ENCODE data around the gene CCDC185.
"Not testable (repeated sequence)": the region's sequence is repeated elsewhere in the genome, so short reads cannot be mapped to it uniquely, and the experiment has no call there.

Gene CCDC185

GRCh38 chr1:223394706-223395105, 1.5 kb downstream of the CCDC185 start:
- no peak for DNase-seq

DNA sequence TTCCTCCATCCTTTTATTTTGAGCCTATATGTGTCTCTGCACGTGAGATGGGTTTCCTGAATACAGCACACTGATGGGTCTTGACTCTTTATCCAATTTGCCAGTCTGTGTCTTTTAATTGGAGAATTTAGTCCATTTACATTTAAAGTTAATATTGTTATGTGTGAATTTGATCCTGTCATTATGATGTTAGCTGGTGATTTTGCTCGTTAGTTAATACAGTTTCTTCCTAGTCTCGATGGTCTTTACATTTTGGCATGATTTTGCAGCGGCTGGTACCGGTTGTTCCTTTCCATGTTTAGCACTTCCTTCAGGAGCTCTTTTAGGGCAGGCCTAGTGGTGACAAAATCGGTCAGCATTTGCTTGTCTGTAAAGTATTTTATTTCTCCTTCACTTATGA, 6.2 kb downstream of the CCDC185 start:
- DNase-seq = not testable (repeated sequence)

DNA sequence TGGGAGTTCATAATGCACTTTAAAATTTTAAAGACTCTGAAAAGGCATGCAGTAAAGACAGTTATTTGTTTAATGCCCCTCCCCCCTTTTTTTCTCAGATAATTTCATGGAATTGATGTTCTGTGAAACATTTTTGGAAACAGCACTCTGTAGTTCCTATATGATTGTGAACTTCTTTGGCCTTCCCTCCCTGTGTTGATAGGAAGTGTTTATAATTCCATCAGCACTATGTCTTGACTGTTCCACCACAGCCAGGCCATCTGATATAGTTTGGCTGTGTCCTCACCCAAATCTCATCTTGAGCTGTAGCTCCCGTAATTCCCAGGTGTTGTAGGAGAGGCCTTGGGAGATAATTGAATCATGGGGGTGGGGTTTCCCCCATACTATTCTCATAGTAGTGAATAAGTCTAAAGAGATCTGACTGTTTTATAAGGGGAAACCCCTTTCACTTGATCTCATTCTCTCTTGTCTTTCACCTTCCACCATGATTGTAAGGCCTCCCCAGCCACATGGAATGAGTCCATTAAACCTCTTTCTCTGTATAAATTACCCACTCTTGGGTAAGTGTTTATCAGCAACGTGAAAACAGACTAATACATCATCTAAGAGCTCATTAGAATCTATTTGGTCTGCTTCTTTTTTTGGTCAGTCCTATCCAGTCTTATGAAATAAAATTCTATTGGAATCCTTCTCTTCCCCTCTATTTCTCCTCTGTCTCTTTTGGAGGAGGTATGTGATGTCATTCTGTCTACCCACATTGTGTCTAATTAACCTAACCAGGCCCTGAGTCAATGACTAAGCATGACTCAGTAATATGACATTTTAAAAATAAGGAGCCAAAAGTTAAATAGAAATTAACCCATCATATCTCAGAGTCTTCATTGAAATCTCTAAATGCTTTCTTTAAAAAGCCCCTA, 8.9 kb downstream of the CCDC185 start:
- peak; percentile 85 for DNase-seq

DNA sequence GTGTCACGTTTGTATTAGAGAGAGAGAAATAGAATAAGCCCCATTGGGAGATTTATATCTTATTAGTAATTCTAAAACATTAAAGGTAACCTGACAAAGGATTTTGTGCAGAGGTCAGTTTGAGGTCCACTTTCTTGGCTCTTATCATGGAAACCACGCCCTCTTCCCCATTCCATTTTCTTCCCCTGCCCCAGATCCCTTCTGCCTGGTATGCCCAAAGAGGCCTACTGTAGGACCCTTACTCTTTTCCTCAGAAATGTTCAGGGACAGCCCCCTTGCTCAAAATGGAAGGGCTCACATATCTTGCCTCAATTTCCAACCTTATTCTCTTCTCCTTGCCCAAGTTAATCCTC, 9.6 kb downstream of the CCDC185 start:
- no peak for DNase-seq

- DNase-seq = no peak
Observed at GRCh38 chr1:223403184-223403815, 10.1 kb downstream of the CCDC185 start.

- no peak for DNase-seq
Observed at GRCh38 chr1:223405507-223405906, 12.3 kb downstream of the CCDC185 start.

DNA sequence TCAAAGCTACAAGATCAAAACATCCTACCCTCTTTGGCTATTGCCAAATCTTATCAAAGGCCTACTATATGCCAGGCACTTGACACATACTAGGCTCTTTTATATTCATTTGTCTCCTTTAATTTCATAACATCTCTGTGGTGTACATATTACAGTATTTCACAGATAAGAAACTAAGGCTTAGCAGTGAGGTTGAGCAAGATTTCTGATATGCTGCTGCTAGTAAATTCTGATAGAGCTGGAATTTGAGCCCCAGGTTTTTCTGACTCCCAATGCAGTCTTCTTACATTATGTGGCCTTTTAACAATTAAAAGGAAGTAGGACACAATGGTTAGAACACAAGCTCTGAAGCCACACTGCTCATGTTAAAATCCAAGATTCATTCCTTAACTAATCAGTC, 16.8 kb downstream of the CCDC185 start:
- no peak for DNase-seq

- DNase-seq = peak; percentile 76
Observed at GRCh38 chr1:223411309-223411708, 18.1 kb downstream of the CCDC185 start.

GRCh38 chr1:223411710-223412109, 18.5 kb downstream of the CCDC185 start:
- DNase-seq = no peak

- no peak for DNase-seq
Observed at GRCh38 chr1:223413216-223413615, 20.0 kb downstream of the CCDC185 start.

DNA sequence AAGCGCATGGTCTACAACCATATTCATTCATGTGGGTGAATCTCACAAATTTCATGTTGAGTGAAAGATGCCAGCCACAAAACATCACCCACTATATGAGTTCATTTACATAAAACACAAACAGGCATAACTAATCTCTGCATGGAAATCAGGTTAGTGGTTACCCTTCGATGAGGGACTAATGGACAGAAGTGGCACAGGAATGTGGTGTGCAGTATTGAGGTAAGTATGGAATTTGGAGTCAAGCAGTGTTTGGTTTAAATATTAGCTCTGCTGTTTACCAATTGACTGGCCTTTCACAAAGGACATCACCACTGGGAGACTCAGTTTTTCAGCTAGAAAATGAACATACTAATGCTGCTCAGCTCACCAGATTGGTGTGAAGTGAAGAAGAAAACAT, 24.2 kb downstream of the CCDC185 start:
- no peak for DNase-seq

GRCh38 chr1:223417903-223418663, 24.9 kb downstream of the CCDC185 start:
- no peak for DNase-seq

DNA sequence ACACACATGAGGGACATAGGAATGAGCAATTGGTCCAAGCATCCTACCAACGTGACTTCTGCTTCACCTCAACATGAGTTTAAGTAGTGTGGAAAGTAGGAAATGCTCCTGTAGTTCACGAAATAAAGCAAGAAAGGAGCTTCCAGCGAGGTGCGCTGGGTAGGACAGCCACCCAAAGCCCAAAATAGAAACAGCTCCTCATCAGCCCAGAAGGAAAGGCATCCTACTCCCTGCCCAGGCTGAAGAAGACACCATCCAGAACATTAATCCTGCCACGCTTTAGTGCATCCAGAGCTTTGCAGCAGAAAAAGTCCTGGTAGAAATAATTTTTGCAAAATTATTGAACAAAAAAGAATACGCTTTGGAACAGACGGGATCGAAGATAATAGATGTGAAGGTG, 25.9 kb downstream of the CCDC185 start:
- no peak for DNase-seq

GRCh38 chr1:223419561-223419960, 26.3 kb downstream of the CCDC185 start:
- no peak for DNase-seq

GRCh38 chr1:223421025-223421424, 27.8 kb downstream of the CCDC185 start:
- no peak for DNase-seq

- no peak for DNase-seq
Observed at GRCh38 chr1:223421676-223422075, 28.5 kb downstream of the CCDC185 start.

DNA sequence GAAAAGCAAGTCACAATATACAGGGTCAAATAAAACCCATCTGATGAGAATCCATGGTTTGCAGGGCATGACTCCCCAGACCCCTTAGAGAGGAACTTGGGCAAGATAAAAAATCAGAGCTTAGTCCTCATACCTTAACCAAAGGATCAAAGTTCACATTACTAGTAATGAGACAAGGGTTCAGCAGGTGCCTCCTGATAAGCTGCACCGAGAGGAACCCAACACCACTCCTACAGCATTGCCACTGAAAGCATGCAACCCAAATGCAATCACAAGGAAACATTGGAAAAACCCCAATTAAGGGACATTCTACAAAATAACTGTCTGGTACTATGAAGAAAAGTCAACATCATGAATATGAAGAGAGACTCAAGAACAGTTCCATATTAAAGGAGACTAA, 29.7 kb downstream of the CCDC185 start:
- no peak for DNase-seq

DNA sequence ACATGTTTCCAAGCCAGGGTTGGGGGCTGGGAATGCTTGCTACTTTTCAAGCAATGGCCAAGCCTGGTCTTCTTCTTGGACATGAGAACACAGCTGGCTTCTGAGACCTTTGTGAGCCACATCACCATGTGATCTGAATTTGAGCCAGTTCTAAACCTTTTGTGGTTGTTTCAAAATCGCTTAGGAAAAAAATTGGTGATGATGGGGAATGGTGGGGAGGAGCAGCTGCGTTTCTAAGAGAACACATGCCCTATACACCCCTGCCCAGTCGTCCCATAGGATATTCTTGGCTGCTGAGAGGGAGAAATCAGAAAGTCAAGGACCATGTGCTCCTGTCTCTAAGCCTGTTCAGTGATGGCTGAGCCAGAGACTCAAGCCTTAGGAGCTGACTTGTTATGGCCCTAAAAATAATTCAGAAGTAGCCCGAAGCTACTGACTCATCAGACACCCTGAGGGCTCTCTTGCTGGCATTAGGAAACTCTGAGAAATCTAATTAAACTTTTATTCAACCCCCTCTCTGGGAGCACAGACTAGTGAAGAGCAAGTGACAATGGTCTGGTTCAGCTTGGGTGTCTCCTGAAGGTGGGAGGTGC, 30.5 kb downstream of the CCDC185 start:
- no peak for DNase-seq

DNA sequence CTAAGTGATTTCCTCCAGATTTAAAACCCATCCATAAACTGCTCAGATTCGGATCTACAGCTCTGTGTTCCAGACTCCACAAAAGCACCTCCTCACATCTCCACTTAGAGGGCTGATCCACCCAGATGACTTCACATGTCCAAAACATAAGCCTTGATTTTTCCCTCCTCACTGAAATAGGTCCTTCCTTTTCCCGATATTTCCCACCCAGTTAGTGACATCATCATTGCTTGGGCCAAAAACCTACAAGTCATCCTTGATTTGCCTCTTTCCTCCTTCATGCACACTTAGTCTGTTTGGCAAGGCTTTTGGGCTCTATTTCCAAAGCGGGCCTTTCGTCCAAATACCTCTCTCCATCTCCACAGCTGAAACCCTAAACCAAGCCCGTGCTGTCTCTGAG, 32.3 kb downstream of the CCDC185 start:
- no peak for DNase-seq

DNA sequence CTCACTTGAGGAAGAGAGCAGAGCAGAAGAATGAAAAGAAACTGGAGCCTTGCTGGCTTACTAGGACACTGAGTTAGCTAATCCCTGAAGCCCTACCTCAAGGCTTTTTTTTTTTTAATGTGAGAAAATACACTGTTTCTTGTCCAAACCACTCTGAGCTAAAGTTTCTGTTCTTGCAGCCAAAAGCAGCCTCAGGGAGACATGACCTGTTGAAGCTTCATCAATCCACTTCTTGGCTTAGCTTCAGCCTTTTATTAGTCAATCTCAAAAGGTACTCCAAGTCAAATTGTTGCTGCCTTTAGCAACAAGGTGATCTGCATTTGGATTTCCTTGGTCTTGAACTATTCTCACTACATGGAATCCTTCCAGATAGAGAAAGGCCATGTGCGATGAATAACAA, 33.7 kb downstream of the CCDC185 start:
- DNase-seq = no peak

GRCh38 chr1:223429313-223429731, 36.1 kb downstream of the CCDC185 start:
- peak; percentile 28 for DNase-seq

GRCh38 chr1:223429821-223430220, 36.6 kb downstream of the CCDC185 start:
- DNase-seq = peak; percentile 33

DNA sequence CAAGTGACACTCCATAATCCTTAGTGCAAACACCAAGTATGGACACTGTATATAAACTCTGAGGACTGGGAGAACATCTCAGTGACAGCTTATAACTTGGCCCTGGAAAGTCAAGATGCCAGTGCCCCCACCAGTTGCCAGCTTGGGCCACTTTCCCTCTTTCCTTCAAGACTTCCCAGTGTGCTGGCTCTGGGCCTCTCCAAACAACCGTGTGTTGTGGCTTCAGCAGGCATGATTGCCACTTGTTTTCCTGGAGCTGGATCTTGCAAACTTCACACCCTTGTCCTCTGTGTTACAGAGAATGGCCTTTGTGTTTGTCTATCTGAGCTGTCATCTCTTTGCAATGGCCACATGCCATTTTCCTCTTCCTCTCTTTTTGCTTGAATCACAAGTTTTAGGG, 37.0 kb downstream of the CCDC185 start:
- DNase-seq = no peak
